Kasumi-1 (cell line): ENCODE results near the gene ZNF451.
A peak's percentile ranks its signal among the peaks of the same experiment; 100 is the strongest.
"Not testable (repeated sequence)": the region's sequence is repeated elsewhere in the genome, so short reads cannot be mapped to it uniquely, and the experiment has no call there.

Experiments used
- DNase-seq, 2 experiments: peaks; one replicate each; lab custom pipeline; 2025; lab: John Stamatoyannopoulos, UW

The ZNF451 gene, protein sequence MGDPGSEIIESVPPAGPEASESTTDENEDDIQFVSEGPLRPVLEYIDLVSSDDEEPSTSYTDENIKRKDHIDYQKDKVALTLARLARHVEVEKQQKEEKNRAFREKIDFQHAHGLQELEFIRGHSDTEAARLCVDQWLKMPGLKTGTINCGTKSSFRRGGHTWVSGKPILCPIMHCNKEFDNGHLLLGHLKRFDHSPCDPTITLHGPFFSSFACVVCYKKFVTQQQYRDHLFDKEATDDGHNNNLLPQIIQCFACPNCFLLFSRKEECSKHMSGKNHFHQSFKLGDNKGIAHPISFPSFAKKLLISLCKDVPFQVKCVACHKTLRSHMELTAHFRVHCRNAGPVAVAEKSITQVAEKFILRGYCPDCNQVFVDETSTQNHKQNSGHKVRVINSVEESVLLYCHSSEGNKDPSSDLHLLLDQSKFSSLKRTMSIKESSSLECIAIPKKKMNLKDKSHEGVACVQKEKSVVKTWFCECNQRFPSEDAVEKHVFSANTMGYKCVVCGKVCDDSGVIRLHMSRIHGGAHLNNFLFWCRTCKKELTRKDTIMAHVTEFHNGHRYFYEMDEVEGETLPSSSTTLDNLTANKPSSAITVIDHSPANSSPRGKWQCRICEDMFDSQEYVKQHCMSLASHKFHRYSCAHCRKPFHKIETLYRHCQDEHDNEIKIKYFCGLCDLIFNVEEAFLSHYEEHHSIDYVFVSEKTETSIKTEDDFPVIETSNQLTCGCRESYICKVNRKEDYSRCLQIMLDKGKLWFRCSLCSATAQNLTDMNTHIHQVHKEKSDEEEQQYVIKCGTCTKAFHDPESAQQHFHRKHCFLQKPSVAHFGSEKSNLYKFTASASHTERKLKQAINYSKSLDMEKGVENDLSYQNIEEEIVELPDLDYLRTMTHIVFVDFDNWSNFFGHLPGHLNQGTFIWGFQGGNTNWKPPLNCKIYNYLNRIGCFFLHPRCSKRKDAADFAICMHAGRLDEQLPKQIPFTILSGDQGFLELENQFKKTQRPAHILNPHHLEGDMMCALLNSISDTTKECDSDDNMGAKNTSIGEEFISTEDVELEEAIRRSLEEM

GRCh38 chr6:57089687-57090457 lies at the start of gene ZNF451:
ZNF451 (plus strand) TSS chr6:57090188; CDS start chr6:57090254, 66 bp downstream.
- peak; percentile 96 to 97 for DNase-seq

DNA sequence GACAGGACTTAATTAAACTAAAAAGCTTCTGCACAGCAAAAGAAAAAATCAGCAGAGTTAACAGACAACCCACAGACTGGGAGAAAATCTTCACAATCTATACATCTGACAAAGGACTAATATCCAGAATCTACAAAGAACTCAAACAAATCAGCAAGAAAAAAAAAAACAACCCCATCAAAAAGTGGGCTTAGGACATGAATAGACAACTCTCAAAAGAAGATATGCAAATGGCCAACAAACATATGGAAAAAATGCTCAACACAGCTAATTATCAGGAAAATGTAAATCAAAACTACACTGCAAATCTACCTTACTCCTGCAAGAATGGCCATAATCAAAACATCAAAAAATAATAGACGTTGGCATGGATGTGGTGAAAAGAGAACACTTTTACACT lies 45.9 kb upstream of the ZNF451 start:
- not testable (repeated sequence) for DNase-seq

GRCh38 chr6:57044568-57044967 lies 45.4 kb upstream of the ZNF451 start:
- DNase-seq, result no peak

DNA sequence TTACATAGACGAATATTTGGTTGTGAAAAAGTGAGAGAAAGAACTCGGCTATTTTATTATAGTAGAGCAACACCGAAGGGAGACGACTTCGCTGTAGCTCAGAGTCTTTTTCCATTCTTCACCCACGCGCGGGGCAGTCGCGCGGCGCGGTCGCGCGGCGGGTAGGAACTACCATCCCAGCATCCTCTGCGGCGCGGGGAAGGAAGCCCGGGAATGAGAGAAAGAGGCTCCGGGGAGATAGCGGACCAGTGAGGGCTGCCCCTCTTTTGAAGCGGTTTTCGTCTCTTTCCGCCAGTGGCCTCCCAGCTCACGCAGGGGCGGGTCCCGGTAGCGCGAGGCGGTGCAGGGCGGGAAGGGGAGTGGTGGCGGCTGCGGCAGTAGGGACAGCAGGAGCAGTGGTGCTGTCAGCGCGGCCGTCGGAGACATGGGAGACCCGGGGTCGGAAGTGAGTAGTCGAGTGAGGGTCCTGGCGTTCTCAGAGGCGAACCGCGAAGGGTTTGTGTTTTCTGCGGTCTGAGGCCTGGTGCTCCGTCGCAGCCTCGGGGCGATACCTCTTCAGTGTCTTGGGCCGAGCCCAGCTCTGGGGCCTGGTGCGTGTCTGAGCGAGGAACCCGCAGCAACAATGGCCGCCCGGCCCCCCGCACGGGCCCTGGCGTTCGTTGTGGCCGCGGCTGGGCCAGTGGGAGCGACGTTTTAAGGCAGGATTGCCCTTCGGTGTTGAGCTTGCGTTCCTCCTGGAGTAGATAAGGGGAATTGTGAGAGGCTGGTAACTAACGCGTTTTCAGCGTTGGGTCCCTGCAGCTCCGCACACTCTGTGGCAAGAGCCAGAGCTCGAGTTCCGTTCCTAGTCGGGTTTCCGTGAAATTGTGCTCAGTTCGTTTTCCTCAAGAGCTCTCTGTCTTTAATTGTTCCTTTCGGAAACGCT lies 43.4 kb upstream of the ZNF451 start, which contains the start of gene KIAA1586:
Gene KIAA1586 (plus strand): TSS at position 362 of the 925 bp plus-strand sequence. CDS start 63 bp downstream, at position 425.
- DNase-seq, result peak; percentile 90 to 94

- DNase-seq, result not testable (repeated sequence)
Observed at GRCh38 chr6:57047257-57047585, 42.8 kb upstream of the ZNF451 start.

- not testable (repeated sequence) for DNase-seq
Observed at GRCh38 chr6:57047859-57048258, 42.1 kb upstream of the ZNF451 start.

DNA sequence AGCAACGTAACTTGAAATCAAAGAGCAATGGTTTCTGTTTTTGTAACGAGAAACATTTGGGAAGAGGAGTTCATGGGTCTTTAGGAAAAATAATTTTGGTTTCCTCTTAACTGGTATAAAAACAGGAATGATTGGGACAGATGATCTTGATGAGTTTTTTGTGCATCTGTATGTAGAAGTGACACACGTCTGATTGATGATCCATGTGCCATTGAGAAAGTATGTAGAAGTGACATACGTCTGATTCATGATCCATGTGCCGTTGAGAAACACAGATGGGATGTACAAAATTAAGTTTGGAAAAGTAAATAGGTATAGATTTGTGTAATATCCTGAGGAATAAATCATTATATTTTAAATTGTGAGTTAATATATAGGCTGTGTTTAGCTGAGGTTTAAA lies 41.4 kb upstream of the ZNF451 start:
- DNase-seq, result no peak

- no peak for DNase-seq
Observed at GRCh38 chr6:57063847-57064246, 26.1 kb upstream of the ZNF451 start.

- no peak for DNase-seq
Observed at GRCh38 chr6:57064809-57065208, 25.2 kb upstream of the ZNF451 start.

- no peak for DNase-seq
Observed at GRCh38 chr6:57068061-57068460, 21.9 kb upstream of the ZNF451 start.

DNA sequence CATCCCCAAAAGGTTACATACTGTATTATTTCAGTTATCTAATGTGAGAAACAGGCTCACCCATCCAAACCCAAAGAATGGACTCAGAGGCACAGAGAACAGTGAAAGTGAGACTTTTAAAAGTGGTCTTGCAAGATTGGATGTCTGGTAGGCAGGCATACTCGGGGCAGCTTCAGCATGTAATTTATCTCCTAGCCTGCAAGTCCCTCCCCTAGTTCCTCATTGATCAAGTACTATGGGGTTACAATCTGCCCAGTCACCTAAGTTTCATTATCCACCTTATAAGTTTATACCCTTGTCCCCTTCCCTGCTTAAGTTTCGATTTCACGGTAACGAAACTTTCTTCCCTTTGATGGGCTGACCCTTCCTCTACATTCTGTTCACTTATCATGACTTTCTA lies 20.8 kb upstream of the ZNF451 start:
- no peak for DNase-seq

DNA sequence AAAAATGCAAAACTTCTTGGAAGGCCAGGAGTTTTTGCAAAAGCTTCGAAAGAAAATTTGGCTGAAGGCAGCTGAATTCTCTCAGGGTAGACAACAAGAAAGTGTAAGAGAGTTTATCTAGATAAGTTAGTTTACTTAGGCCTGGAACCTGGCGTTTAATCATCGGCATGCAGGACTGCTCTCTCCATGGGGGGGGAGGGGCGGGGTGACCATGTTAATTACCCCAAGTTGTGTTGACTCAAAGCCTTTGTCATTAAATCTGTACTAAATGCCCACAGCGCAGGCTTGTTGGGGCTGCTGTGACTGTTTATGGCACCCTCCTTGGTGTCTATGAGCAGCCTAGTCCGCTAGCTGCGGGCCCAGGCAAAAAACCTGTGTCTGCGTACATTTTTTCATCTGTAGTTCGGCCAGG lies 20.1 kb upstream of the ZNF451 start:
- DNase-seq, result no peak

DNA sequence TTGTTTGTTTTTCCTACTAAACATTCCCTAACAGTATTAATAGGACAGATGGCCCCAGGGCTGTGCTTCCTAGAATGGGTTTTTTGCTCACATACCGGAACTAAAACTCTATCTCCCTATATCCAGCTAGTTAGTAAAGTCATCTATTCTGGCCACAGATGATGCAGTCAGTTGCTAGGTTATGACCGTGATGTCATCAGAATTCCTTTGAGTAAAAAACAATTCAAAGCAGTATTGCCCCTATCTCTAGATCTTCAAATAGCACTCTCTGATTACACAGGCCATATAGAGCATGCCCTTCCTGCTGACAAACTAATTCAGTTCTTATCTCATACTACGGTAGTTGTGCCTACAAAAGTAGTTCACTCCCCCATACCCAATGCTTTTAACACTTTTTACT lies 17.9 kb upstream of the ZNF451 start:
- DNase-seq, result no peak

- no peak for DNase-seq
Observed at GRCh38 chr6:57074383-57074782, 15.6 kb upstream of the ZNF451 start.

DNA sequence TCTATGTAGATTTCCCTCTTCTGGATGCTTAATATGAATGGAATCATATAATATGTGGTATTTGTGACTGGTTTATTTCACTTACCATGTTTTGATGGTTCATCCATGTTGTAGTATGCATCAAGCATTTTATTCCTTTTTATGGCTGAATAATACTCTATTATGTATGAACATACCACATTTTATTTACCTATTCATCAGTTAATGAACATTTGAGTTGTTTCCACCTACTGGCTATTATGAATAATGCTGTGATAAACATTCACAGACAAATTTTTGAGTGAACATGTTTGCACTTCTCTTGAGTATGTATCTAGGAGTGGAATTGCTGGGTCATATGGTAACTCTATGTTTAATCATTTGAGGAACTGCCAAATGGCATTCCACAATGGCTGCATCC lies 14.9 kb upstream of the ZNF451 start:
- DNase-seq, result peak in 1 of 2 experiments; percentile 8

- DNase-seq, result no peak
Observed at GRCh38 chr6:57078531-57079207, 11.3 kb upstream of the ZNF451 start.

- no peak for DNase-seq
Observed at GRCh38 chr6:57085471-57085870, 4.5 kb upstream of the ZNF451 start.

DNA sequence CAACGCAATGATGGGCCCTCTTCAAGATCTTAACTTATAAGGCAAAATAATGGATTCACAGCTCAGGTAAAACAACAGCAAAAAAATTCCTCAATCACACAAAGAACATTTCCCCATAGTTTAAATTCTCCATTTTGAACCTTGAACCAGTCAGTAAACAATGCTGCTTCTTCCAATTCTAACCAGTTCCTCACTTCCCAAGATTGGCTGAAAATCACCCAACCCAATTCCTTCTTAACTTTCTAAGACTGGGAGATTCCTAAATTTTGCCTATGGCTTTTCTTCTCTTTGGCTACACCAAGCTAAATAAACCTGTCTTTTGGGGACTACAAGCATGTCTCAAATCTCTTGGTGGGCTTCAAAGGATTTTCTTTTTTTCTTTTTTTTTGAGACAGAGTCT lies 3.1 kb upstream of the ZNF451 start:
- DNase-seq, result no peak

- DNase-seq, result peak; percentile 15 to 35
Observed at GRCh38 chr6:57087916-57088315, 2.1 kb upstream of the ZNF451 start.

DNA sequence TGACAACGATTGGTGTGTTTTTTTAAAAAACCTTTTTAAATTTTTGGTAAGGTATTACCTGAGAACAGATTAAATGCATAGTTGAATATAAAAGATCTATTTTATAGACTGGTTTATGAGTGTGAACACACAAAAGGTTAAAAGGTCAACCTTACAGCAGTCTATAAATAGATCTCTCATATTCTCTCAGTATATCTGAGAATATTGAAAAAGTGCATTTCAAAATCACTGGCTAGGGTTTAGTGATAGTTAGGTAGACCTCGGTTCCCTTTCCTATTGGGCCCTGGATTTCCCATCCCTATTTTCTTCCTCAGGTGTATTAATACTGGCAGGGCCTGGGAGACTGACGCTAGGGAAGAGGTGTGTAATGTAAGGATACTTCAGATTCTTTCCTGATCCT lies 723 bp upstream of the ZNF451 start:
- no peak for DNase-seq
